HEK293 (cell line): ENCODE data around the gene PTPRN2.

Experiments
- CTCF ChIA-PET: fragments of 350-600 bp; formaldehyde crosslinking; extraction: SDS; loops from one replicate; lab custom pipeline; 2021; ENCODE audit warnings: antibody characterized with exemption; lab: Yijun Ruan, JAX
- POLR2A ChIA-PET: fragments of 300-600 bp; formaldehyde crosslinking; extraction: SDS; loops from one replicate; lab custom pipeline; 2020; ENCODE audit warnings: antibody characterized with exemption, inconsistent platforms; lab: Yijun Ruan, JAX
- H3K27ac ChIP-seq: fragments of 200-500 bp; sonication (Bioruptor generic); 2 replicates; pipeline ENCODE4 v1.5.1; 2014; ENCODE audit warnings: low read depth, low read length, control low read depth, inconsistent platforms; ENCODE audit errors: extremely low read depth
- H3K36me3 ChIP-seq, 2 experiments: fragments of 200-500 bp in 1 of 2; sonication (Bioruptor generic) in 1 of 2; 1 replicate in 1 of 2; 2 replicates in 1 of 2; pipeline ENCODE4 v1.5.1; 2014 to 2017; ENCODE audit warnings: inconsistent platforms in 2 of 2, low read length in 2 of 2; ENCODE audit not compliant: control insufficient read depth in 2 of 2, insufficient read depth in 1 of 2
- H3K4me1 ChIP-seq: fragments of 200-500 bp; sonication (Bioruptor generic); 2 replicates; pipeline ENCODE4 v1.5.1; 2014; ENCODE audit warnings: mild to moderate bottlenecking, low read length, inconsistent platforms; ENCODE audit not compliant: control insufficient read depth, insufficient read depth
- H3K4me3 ChIP-seq: 2 replicates; pipeline ENCODE4 v1.5.1; 2011; ENCODE audit warnings: low read depth, mild to moderate bottlenecking, control low read depth, low read length, moderate library complexity
- H3K9me3 ChIP-seq: fragments of 200-500 bp; sonication (Bioruptor generic); 2 replicates; pipeline ENCODE4 v1.5.1; 2014; ENCODE audit warnings: low read depth, low read length, inconsistent platforms; ENCODE audit not compliant: control insufficient read depth, insufficient read depth
- EGR2 ChIP-seq: fragments of 450-650 bp; formaldehyde crosslinking; IDR thresholded peaks from 2 replicates; pipeline ENCODE4 v1.5.1; 2016; ENCODE audit warnings: low read depth, missing biosample characterization, missing genetic modification characterization
- HOXC10 ChIP-seq: sonication (generic); formaldehyde crosslinking; IDR thresholded peaks from 2 replicates; pipeline ENCODE4 v1.8.1; 2023; ENCODE audit warnings: mild to moderate bottlenecking, missing genetic modification reagents
- KLF16 ChIP-seq: fragments of 450-650 bp; formaldehyde crosslinking; IDR thresholded peaks from 2 replicates; pipeline ENCODE4 v1.5.1; 2017; ENCODE audit warnings: missing biosample characterization, missing genetic modification characterization
- KLF7 ChIP-seq: fragments of 450-650 bp; formaldehyde crosslinking; IDR thresholded peaks from 2 replicates; pipeline ENCODE4 v1.5.1; 2016; ENCODE audit warnings: missing biosample characterization, missing genetic modification characterization, borderline replicate concordance
- SP2 ChIP-seq: fragments of 450-650 bp; formaldehyde crosslinking; IDR thresholded peaks from 2 replicates; pipeline ENCODE4 v1.5.1; 2016; ENCODE audit warnings: missing biosample characterization, missing genetic modification characterization
- TCF7L2 ChIP-seq: IDR thresholded peaks from 2 replicates; pipeline ENCODE4 v1.6.1; 2011; ENCODE audit warnings: low read depth, mild to moderate bottlenecking, inconsistent platforms, low read length, moderate library complexity, borderline replicate concordance
- WT1 ChIP-seq: fragments of 450-650 bp; formaldehyde crosslinking; IDR thresholded peaks from 2 replicates; pipeline ENCODE4 v1.5.1; 2016; ENCODE audit warnings: missing biosample characterization, missing genetic modification characterization
- ZBTB20 ChIP-seq: fragments of 450-650 bp; formaldehyde crosslinking; IDR thresholded peaks from 2 replicates; pipeline ENCODE4 v1.5.1; 2016; ENCODE audit warnings: missing biosample characterization, missing genetic modification characterization
- ZFP69B ChIP-seq: fragments of 450-650 bp; formaldehyde crosslinking; IDR thresholded peaks from 2 replicates; pipeline ENCODE4 v1.5.1; 2016; ENCODE audit warnings: missing biosample characterization, missing genetic modification characterization
- ZNF133 ChIP-seq: fragments of 450-650 bp; formaldehyde crosslinking; IDR thresholded peaks from 2 replicates; pipeline ENCODE4 v1.5.1; 2016; ENCODE audit warnings: missing biosample characterization, missing genetic modification characterization
- ZNF19 ChIP-seq: fragments of 450-650 bp; formaldehyde crosslinking; IDR thresholded peaks from 2 replicates; pipeline ENCODE4; 2016; ENCODE audit warnings: missing biosample characterization, missing genetic modification characterization, low read depth
- ZNF211 ChIP-seq: fragments of 450-650 bp; formaldehyde crosslinking; IDR thresholded peaks from 2 replicates; pipeline ENCODE4 v1.5.1; 2016; ENCODE audit warnings: low read depth, missing biosample characterization, missing genetic modification characterization
- ZNF335 ChIP-seq: fragments of 450-650 bp; formaldehyde crosslinking; conservative IDR thresholded peaks from 2 replicates; pipeline ENCODE4 v1.5.1; 2016; ENCODE audit warnings: missing biosample characterization, missing genetic modification characterization
- ZNF423 ChIP-seq: fragments of 450-650 bp; formaldehyde crosslinking; IDR thresholded peaks from 2 replicates; pipeline ENCODE4 v1.5.1; 2016; ENCODE audit warnings: missing biosample characterization, missing genetic modification characterization
- ZNF529 ChIP-seq: fragments of 450-650 bp; formaldehyde crosslinking; IDR thresholded peaks from 2 replicates; pipeline ENCODE4 v1.5.1; 2017; ENCODE audit warnings: missing genetic modification characterization, missing biosample characterization; ENCODE audit not compliant: insufficient replicate concordance
- ZNF549 ChIP-seq: fragments of 450-650 bp; IDR thresholded peaks from 2 replicates; pipeline ENCODE4 v1.5.1; 2018; ENCODE audit warnings: missing biosample characterization, missing genetic modification characterization, mild to moderate bottlenecking, inconsistent platforms, moderate library complexity
- ZNF558 ChIP-seq: fragments of 450-650 bp; formaldehyde crosslinking; IDR thresholded peaks from 2 replicates; pipeline ENCODE4 v1.5.1; 2016; ENCODE audit warnings: missing biosample characterization, missing genetic modification characterization
- ZNF561 ChIP-seq: fragments of 450-650 bp; IDR thresholded peaks from 2 replicates; pipeline ENCODE4 v1.5.1; 2018; ENCODE audit warnings: missing biosample characterization, missing genetic modification characterization, borderline replicate concordance
- ZNF571 ChIP-seq: fragments of 450-650 bp; formaldehyde crosslinking; IDR thresholded peaks from 2 replicates; pipeline ENCODE4 v1.5.0; 2017; ENCODE audit warnings: missing biosample characterization, missing genetic modification characterization
- ZNF629 ChIP-seq: fragments of 450-650 bp; formaldehyde crosslinking; IDR thresholded peaks from 2 replicates; pipeline ENCODE4 v1.5.1; 2017; ENCODE audit warnings: missing biosample characterization, missing genetic modification characterization
- TF ChIP-seq, protein P1 (sequence below): fragments of 450-650 bp; formaldehyde crosslinking; IDR thresholded peaks from 2 replicates; pipeline ENCODE4 v1.5.1; 2016; ENCODE audit warnings: missing biosample characterization, missing genetic modification characterization
- TF ChIP-seq, protein P2 (sequence below): fragments of 450-650 bp; formaldehyde crosslinking; IDR thresholded peaks from 2 replicates; pipeline ENCODE4 v1.5.1; 2016; ENCODE audit warnings: missing biosample characterization, missing genetic modification characterization
- TF ChIP-seq, protein P3 (sequence below): IDR thresholded peaks from 2 replicates; pipeline ENCODE4 v1.6.1; 2011; ENCODE audit warnings: mild to moderate bottlenecking, low read depth, low read length, borderline replicate concordance
- TF ChIP-seq, protein P4 (sequence below): sonication (generic); formaldehyde crosslinking; IDR thresholded peaks from 2 replicates; pipeline ENCODE4 v1.8.1; 2022; ENCODE audit warnings: mild to moderate bottlenecking, moderate library complexity, missing genetic modification reagents

PTPRN2 gene

DNA sequence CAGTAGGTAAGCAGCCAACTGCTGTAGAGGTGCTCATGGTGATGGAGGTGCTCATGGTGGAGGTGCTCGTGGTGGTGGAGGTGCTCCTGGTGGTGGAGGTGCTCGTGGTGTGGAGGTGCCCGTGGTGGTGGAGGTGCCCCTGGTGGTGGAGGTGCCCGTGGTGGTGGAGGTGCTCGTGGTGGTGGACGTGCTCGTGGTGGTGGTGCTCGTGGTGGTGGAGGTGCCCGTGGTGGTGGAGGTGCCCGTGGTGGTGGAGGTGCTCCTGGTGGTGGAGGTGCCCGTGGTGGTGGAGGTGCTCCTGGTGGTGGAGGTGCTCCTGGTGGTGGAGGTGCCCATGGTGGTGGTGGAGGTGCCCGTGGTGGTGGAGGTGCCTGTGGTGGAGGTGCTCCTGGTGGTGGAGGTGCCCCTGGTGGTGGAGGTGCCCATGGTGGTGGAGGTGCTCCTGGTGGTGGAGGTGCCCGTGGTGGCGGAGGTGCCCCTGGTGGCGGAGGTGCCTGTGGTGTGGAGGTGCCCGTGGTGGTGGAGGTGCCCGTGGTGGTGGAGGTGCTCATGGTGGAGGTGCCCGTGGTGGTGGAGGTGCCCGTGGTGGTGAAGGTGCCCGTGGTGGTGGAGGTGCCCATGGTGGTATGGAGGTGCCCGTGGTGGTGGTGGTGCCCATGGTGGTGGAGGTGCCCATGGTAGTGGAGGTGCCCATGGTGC, 517.3 kb downstream of the PTPRN2 start (continued):
- TF ChIP-seq ZNF133 (tag by site-specific recombination) = no peak
- TF ChIP-seq, protein P1, sequence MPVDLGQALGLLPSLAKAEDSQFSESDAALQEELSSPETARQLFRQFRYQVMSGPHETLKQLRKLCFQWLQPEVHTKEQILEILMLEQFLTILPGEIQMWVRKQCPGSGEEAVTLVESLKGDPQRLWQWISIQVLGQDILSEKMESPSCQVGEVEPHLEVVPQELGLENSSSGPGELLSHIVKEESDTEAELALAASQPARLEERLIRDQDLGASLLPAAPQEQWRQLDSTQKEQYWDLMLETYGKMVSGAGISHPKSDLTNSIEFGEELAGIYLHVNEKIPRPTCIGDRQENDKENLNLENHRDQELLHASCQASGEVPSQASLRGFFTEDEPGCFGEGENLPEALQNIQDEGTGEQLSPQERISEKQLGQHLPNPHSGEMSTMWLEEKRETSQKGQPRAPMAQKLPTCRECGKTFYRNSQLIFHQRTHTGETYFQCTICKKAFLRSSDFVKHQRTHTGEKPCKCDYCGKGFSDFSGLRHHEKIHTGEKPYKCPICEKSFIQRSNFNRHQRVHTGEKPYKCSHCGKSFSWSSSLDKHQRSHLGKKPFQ (tag by site-specific recombination) = no peak

DNA sequence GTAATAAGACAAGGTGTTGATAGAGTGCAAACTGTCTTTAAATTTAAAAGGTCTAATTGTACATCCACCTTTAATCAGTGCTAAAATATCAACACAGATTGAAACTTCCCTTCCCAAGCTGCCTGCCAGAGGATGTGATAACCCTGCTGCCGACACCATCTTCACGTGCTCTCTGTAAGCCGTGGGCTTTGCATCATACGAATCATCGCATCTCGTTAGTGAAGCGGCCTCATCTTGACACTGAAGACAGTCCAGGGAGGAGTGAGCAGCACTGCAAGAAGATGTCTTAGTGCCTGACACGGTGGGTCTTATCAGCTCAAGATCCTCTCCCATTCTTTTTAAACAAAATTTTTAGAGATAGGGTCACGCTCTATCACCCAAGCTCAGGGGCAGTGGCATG, 518.8 kb downstream of the PTPRN2 start:
- ChIA-PET CTCF (no interaction called here), POLR2A (no interaction called here)
- Histone ChIP-seq H3K4me1 (no peaks in the 10 kb centered on the region), H3K27ac (no peak overlapping the region)
- TF ChIP-seq KLF16 = no peak
- TF ChIP-seq, protein P2, sequence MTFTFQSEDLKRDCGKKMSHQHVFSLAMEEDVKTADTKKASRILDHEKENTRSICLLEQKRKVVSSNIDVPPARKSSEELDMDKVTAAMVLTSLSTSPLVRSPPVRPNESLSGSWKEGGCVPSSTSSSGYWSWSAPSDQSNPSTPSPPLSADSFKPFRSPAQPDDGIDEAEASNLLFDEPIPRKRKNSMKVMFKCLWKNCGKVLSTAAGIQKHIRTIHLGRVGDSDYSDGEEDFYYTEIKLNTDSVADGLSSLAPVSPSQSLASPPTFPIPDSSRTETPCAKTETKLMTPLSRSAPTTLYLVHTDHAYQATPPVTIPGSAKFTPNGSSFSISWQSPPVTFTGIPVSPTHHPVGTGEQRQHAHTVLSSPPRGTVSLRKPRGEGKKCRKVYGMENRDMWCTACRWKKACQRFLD (tag by site-specific recombination) = no peak
- no peak for TF ChIP-seq SP2 (tag by site-specific recombination)
- TF ChIP-seq, protein P3, sequence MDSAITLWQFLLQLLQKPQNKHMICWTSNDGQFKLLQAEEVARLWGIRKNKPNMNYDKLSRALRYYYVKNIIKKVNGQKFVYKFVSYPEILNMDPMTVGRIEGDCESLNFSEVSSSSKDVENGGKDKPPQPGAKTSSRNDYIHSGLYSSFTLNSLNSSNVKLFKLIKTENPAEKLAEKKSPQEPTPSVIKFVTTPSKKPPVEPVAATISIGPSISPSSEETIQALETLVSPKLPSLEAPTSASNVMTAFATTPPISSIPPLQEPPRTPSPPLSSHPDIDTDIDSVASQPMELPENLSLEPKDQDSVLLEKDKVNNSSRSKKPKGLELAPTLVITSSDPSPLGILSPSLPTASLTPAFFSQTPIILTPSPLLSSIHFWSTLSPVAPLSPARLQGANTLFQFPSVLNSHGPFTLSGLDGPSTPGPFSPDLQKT = no peak
- no peak for TF ChIP-seq ZNF629 (tag by site-specific recombination)
- no peak for TF ChIP-seq KLF7 (tag by site-specific recombination)
- TF ChIP-seq ZBTB20 = no peak
- TF ChIP-seq WT1 (tag by site-specific recombination) = no peak
- TF ChIP-seq, all 188 proteins: peak for 0
- Histone ChIP-seq H3K9me3 (no peaks in the 10 kb centered on the region), H3K4me3 (no peak overlapping the region), H3K36me3 (no peaks in the 10 kb centered on the region)

DNA sequence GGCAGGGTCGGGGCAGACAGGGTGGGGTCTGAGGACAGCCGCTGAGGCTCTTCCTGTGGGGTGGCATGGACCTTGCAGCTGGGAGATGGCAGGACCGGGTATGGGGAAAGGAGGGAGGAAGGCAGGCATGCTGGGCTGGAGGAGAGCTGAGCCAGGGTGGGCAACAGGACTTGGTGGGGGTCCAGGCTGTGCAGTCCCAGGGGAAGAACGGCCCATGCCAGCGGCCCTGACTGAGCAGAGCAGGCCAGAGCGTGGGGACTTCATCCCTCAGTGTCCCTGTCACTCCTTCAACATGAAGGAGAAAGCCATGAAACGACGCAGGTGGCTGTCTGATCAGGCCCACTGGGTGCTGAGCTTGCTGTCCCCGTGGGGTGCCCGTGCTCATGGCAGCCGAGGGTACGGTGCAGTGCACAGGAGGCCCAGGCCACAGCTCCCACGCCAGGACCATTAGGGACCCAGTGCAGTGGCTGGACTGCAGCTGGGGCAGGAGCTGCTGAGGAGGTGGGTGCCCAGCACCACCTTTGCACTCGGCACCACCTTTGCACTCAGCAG, 519.6 kb downstream of the PTPRN2 start:
- CTCF ChIA-PET = interaction anchor here (0.6 kb wide), 1 partner anchor 1266 kb away, joined by 3 read pairs; no protein-coding TSS in a partner anchor
- POLR2A ChIA-PET = no interaction called here
- no peak overlapping the region for H3K4me3 ChIP-seq
- TF ChIP-seq HOXC10 (CRISPR knock-in tag) = no peak
- no peak for TF ChIP-seq ZNF558 (tag by site-specific recombination)
- no peak for TF ChIP-seq ZNF549 (tag by site-specific recombination)
- TF ChIP-seq ZNF335 (tag by site-specific recombination) = no peak
- no peak for TF ChIP-seq ZNF571
- no peak for TF ChIP-seq ZNF423 (tag by site-specific recombination)
- TF ChIP-seq ZFP69B (tag by site-specific recombination) = no peak
- TF ChIP-seq EGR2 (tag by site-specific recombination) = no peak
- TF ChIP-seq, protein P4, sequence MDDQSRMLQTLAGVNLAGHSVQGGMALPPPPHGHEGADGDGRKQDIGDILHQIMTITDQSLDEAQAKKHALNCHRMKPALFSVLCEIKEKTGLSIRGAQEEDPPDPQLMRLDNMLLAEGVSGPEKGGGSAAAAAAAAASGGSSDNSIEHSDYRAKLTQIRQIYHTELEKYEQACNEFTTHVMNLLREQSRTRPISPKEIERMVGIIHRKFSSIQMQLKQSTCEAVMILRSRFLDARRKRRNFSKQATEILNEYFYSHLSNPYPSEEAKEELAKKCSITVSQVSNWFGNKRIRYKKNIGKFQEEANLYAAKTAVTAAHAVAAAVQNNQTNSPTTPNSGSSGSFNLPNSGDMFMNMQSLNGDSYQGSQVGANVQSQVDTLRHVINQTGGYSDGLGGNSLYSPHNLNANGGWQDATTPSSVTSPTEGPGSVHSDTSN = no peak
- TF ChIP-seq ZNF19 (tag by site-specific recombination) = no peak
- TF ChIP-seq ZNF561 (tag by site-specific recombination) = no peak
- TF ChIP-seq ZNF211 = no peak
- no peak for TF ChIP-seq ZNF529
- no peak for TF ChIP-seq TCF7L2
- no peak overlapping the region for H3K27ac ChIP-seq
- H3K9me3 ChIP-seq = no peaks in the 10 kb centered on the region
- no peaks in the 10 kb centered on the region for H3K36me3 ChIP-seq
- H3K4me1 ChIP-seq = no peaks in the 10 kb centered on the region
